ENCODE measurements around the gene ARL6IP6. TPM values are rescaled to one million over a fixed set of nuclear protein-coding genes. Genes with fewer than 3 reads are reported as not detected.

ARL6IP6 gene
- total and polyA plus RNA-seq, 2 of the 13 experiments (the other 11 are each of a cell fraction or from before 2014, with no cell fraction given) = 45.0 to 65.9 TPM

DNA sequence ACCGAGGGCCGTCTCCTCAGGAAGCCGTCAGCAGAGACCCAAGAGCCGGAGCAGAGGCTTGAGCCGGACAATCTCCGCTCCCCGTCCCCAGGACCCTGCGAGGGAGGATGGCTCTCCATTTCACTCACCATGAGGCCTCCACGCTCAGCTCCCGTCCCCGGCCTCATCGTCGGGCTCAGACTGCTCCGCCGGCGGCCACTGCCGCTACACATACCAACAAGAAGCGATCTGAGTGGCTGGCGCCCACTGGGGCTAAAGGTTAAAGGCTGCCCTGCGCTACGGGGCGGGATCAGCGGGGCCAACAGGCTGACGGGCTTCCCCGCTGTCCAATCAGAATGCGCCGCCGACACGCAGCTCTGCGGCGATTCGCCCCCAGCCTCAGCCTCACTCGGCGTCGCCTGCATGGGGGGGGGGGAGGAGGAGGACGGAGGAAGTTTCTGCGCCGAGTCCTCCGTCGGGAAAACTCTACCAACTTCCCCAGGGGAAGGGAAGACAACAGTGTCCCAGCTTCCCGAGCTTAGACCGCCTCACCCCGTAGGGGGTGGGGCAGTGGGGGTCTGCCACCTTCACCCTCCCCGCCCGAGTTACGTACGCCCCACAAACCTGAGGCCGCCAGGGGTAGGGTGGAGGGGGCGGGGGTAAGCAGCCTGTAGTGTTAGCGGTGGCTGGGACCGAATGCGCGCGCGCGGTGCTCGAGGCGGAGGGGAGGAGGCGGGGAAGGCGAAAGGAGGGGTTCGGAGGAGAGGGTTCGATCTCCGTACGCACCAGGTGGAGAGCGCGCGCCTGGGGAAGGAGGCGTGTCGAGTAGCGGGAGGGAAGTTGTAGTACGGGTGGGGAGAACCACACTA, 968 bp upstream of the ARL6IP6 start, which contains the start of gene PRPF40A (continued):
- TF ChIP-seq FOXA3 (CRISPR knock-in tag; IDR thresholded peaks at IDR 0.05) (peak; percentile 49), ZNF274 (CRISPR knock-in tag; IDR thresholded peaks at IDR 0.05) (peak; percentile 87; the same call in 1 of the 2 replicates), ZNF569 (CRISPR knock-in tag; IDR thresholded peaks at IDR 0.05; ENCODE audit: borderline replicate concordance) (no peak), ZNF264 (CRISPR knock-in tag; IDR thresholded peaks at IDR 0.05) (no peak), KAT2B (IDR thresholded peaks at IDR 0.05; ENCODE audit: borderline replicate concordance, low read depth, low read length) (no peak), ZNF205 (CRISPR knock-in tag; IDR thresholded peaks at IDR 0.05) (no peak), FOXP1 (IDR thresholded peaks at IDR 0.05) (no peak; the same call in 1 of the 2 replicates), FOXP1 (CRISPR knock-in tag; IDR thresholded peaks at IDR 0.05) (no peak; the same call in 1 of the 2 replicates), ZNF143 (CRISPR knock-in tag; IDR thresholded peaks at IDR 0.05) (0 out of 2 replicates have a peak, but pooled peaks have one; percentile 62), ZNF430 (CRISPR knock-in tag; IDR thresholded peaks at IDR 0.05) (peak; percentile 3), MIXL1 (CRISPR knock-in tag; IDR thresholded peaks at IDR 0.05) (no peak; the same call in 1 of the 2 replicates), EEA1 (CRISPR knock-in tag; IDR thresholded peaks at IDR 0.05; ENCODE audit: borderline replicate concordance) (peak; percentile 63; the same call in 1 of the 2 replicates), ZNF180 (CRISPR knock-in tag; IDR thresholded peaks at IDR 0.05; ENCODE audit: borderline replicate concordance, low read depth) (no peak), SMARCE1 (IDR thresholded peaks at IDR 0.05; ENCODE audit: borderline replicate concordance) (no peak), ZNF558 (CRISPR knock-in tag; IDR thresholded peaks at IDR 0.05; ENCODE audit: borderline replicate concordance) (0 out of 2 replicates have a peak, but pooled peaks have one; percentile 57), ZKSCAN5 (CRISPR knock-in tag; IDR thresholded peaks at IDR 0.05) (peak; percentile 3; the same call in 1 of the 2 replicates), RXRA (CRISPR knock-in tag; IDR thresholded peaks at IDR 0.05) (peak; percentile 83), ZNF629 (CRISPR knock-in tag; conservative IDR thresholded peaks at IDR 0.05) (0 out of 2 replicates have a peak, but pooled peaks have one; percentile 5), CHD2 (IDR thresholded peaks at IDR 0.05; ENCODE audit: low read depth, low read length) (peak; percentile 78), SUZ12 (IDR thresholded peaks at IDR 0.05; ENCODE audit: low read depth, low read length) (no peak)
- TF ChIP-seq, protein P1, sequence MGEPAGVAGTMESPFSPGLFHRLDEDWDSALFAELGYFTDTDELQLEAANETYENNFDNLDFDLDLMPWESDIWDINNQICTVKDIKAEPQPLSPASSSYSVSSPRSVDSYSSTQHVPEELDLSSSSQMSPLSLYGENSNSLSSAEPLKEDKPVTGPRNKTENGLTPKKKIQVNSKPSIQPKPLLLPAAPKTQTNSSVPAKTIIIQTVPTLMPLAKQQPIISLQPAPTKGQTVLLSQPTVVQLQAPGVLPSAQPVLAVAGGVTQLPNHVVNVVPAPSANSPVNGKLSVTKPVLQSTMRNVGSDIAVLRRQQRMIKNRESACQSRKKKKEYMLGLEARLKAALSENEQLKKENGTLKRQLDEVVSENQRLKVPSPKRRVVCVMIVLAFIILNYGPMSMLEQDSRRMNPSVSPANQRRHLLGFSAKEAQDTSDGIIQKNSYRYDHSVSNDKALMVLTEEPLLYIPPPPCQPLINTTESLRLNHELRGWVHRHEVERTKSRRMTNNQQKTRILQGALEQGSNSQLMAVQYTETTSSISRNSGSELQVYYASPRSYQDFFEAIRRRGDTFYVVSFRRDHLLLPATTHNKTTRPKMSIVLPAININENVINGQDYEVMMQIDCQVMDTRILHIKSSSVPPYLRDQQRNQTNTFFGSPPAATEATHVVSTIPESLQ (CRISPR knock-in tag; conservative IDR thresholded peaks at IDR 0.05) = no peak
- TF ChIP-seq, protein P2, sequence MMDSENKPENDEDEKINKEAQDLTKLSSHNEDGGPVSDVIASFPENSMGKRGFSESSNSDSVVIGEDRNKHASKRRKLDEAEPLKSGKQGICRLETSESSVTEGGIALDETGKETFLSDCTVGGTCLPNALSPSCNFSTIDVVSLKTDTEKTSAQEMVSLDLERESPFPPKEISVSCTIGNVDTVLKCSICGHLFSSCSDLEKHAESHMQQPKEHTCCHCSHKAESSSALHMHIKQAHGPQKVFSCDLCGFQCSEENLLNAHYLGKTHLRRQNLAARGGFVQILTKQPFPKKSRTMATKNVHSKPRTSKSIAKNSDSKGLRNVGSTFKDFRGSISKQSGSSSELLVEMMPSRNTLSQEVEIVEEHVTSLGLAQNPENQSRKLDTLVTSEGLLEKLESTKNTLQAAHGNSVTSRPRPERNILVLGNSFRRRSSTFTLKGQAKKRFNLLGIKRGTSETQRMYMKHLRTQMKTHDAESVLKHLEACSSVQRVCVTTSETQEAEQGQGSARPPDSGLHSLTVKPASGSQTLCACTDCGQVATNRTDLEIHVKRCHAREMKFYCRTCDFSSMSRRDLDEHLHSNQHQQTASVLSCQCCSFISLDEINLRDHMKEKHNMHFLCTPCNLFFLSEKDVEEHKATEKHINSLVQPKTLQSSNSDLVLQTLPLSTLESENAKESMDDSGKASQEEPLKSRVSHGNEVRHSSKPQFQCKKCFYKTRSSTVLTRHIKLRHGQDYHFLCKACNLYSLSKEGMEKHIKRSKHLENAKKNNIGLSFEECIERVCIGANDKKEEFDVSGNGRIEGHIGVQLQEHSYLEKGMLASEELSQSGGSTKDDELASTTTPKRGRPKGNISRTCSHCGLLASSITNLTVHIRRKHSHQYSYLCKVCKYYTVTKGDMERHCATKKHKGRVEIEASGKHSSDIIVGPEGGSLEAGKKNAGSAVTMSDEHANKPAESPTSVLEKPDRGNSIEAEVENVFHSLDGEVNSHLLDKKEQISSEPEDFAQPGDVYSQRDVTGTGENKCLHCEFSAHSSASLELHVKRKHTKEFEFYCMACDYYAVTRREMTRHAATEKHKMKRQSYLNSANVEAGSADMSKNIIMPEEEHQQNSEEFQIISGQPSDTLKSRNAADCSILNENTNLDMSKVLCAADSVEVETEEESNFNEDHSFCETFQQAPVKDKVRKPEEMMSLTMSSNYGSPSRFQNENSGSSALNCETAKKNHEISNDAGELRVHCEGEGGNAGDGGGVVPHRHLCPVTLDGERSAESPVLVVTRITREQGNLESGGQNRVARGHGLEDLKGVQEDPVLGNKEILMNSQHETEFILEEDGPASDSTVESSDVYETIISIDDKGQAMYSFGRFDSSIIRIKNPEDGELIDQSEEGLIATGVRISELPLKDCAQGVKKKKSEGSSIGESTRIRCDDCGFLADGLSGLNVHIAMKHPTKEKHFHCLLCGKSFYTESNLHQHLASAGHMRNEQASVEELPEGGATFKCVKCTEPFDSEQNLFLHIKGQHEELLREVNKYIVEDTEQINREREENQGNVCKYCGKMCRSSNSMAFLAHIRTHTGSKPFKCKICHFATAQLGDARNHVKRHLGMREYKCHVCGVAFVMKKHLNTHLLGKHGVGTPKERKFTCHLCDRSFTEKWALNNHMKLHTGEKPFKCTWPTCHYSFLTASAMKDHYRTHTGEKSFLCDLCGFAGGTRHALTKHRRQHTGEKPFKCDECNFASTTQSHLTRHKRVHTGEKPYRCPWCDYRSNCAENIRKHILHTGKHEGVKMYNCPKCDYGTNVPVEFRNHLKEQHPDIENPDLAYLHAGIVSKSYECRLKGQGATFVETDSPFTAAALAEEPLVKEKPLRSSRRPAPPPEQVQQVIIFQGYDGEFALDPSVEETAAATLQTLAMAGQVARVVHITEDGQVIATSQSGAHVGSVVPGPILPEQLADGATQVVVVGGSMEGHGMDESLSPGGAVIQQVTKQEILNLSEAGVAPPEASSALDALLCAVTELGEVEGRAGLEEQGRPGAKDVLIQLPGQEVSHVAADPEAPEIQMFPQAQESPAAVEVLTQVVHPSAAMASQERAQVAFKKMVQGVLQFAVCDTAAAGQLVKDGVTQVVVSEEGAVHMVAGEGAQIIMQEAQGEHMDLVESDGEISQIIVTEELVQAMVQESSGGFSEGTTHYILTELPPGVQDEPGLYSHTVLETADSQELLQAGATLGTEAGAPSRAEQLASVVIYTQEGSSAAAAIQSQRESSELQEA (CRISPR knock-in tag; IDR thresholded peaks at IDR 0.05; ENCODE audit: not compliant biosample characterization) = no peak
